ENCODE data around the gene AKR1B15. TPM values are rescaled to one million over a fixed set of nuclear protein-coding genes. Genes with fewer than 3 reads are reported as not detected.

AKR1B15 gene
- total and polyA plus RNA-seq, 2 donors (not counting 3 experiments of a cell fraction or from before 2014, with no cell fraction given) = not detected

- ChIA-PET CTCF (interaction anchor here (0.9 to 3.0 kb wide), 3 partner anchors 12 to 41 kb away, joined by 3 to 13 read pairs (median 4); no protein-coding TSS in a partner anchor), POLR2A (no interaction called here)
- no peak overlapping the region for H3K4me2 ChIP-seq (ENCODE audit: insufficient read depth, low read length)
- FAIRE-seq (no peak), DNase-seq (ENCODE audit: low read depth, low spot score) (no peak)
- no peak overlapping the region for H3K27ac ChIP-seq (ENCODE audit: insufficient read depth, low read depth, low read length)
- H3K9ac ChIP-seq (replicated peaks; ENCODE audit: extremely low read depth, insufficient read depth, low read length) = no peak overlapping the region
- H3K36me3 ChIP-seq (ENCODE audit: control insufficient read depth in 2 of 2, extremely low read depth in 1 of 2, insufficient read depth in 2 of 2, low read length in 2 of 2) = no peaks in the 10 kb centered on the region
- H3K9me3 ChIP-seq (replicated peaks; ENCODE audit: control insufficient read depth, insufficient read depth, low read length) = no peaks in the 10 kb centered on the region
- H3K9me1 ChIP-seq (replicated peaks; ENCODE audit: control insufficient read depth, extremely low read depth, insufficient read depth, low read length) = no peaks in the 10 kb centered on the region
- TF ChIP-seq POLR2AphosphoS5 (IDR thresholded peaks at IDR 0.05; ENCODE audit: insufficient read depth, low read depth, low read length) = no peak
- TF ChIP-seq MAX (IDR thresholded peaks at IDR 0.05; ENCODE audit: insufficient read depth, insufficient read length) = no peak
- no peak for TF ChIP-seq EZH2 (IDR thresholded peaks at IDR 0.05; ENCODE audit: borderline replicate concordance, low read depth, low read length, severe bottlenecking)
- TF ChIP-seq JUN (IDR thresholded peaks at IDR 0.05; ENCODE audit: borderline replicate concordance, insufficient read depth, insufficient read length, low read depth) = no peak
- TF ChIP-seq CTCF (IDR thresholded peaks at IDR 0.05; ENCODE audit: extremely low read depth in 1 of 2, insufficient read depth in 1 of 2, low read depth in 1 of 2, low read length in 2 of 2) = no peak
- TF ChIP-seq MYC (IDR thresholded peaks at IDR 0.05; ENCODE audit: low read depth, low read length) = no peak
- TF ChIP-seq POLR2A (IDR thresholded peaks at IDR 0.05; ENCODE audit: low read depth, low read length) = no peak
- no peak for TF ChIP-seq GATA2 (IDR thresholded peaks at IDR 0.05; ENCODE audit: insufficient read depth, insufficient read length, low read depth, low read length)
- TF ChIP-seq FOS (IDR thresholded peaks at IDR 0.05; ENCODE audit: borderline replicate concordance, insufficient read depth, low read length) = no peak
- intact Hi-C loops (cut with micrococcal nuclease) = no loop called here
- no TSS peak for BruUV-seq (replicated peaks)
- dilution Hi-C loops (cut with MboI; ENCODE audit: extremely low pct_ligation_motif_present, low sequenced_read_pairs) = no loop called here
- H3K79me2 ChIP-seq (ENCODE audit: control insufficient read depth, insufficient read depth, low read length) = no peaks in the 10 kb centered on the region
- H3K27me3 ChIP-seq (ENCODE audit: control insufficient read depth in 2 of 2, insufficient read depth in 2 of 2, low read length in 2 of 2) = peaks cover 2 to 3% of the 10 kb centered on the region in 2 experiments
- no peak overlapping the region for H3K4me3 ChIP-seq (replicated peaks in 1 of 3; ENCODE audit: insufficient read depth in 1 of 3, low read depth in 1 of 3, low read length in 3 of 3)
- H3K4me1 ChIP-seq (ENCODE audit: control insufficient read depth, extremely low read depth, insufficient read depth, low read length) = no peaks in the 10 kb centered on the region
- no peak overlapping the region for H2AFZ ChIP-seq (ENCODE audit: low read depth, low read length)
- no peaks in the 10 kb centered on the region for H4K20me1 ChIP-seq (replicated peaks; ENCODE audit: control insufficient read depth, extremely low read depth, insufficient read depth, low read length)
Measured at GRCh38 chr7:134565643-134566136, 16.8 kb downstream of the AKR1B15 start.
